Memory B cell (primary cell): Measurements from ENCODE around the gene ZFP69.
"Not testable (repeated sequence)": the region's sequence is repeated elsewhere in the genome, so short reads cannot be mapped to it uniquely, and the experiment has no call there.

Experiments
- ATAC-seq: fragments of 150-1000 bp; cut with Tn5 transposase; 2 replicates; pipeline ENCODE4 v1.10.0; 2021; ENCODE audit warnings: low read depth, mild to moderate bottlenecking, moderate library complexity
- DNase-seq, 2 donors: peaks; one replicate each; pipeline ENCODE4 v3.0.0; 2022; ENCODE audit warnings: low spot score in 2 of 2
- H3K27ac Mint-ChIP-seq: one replicate; pipeline ENCODE4 v1.8.0; 2022; ENCODE audit warnings: mild to moderate bottlenecking, moderate library complexity, mixed read lengths
- H3K27me3 Mint-ChIP-seq: one replicate; pipeline ENCODE4 v1.8.0; 2022; ENCODE audit warnings: mixed read lengths
- H3K36me3 Mint-ChIP-seq: one replicate; pipeline ENCODE4 v1.8.0; 2022; ENCODE audit warnings: mild to moderate bottlenecking, mixed read lengths
- H3K4me1 Mint-ChIP-seq: one replicate; pipeline ENCODE4 v1.8.0; 2022; ENCODE audit warnings: mixed read lengths
- H3K4me3 Mint-ChIP-seq: one replicate; pipeline ENCODE4 v1.8.0; 2022; ENCODE audit warnings: mild to moderate bottlenecking, moderate library complexity, mixed read lengths
- H3K9me3 Mint-ChIP-seq: one replicate; pipeline ENCODE4 v1.8.0; 2022; ENCODE audit warnings: mixed read lengths

ZFP69 gene

GRCh38 chr1:40475268-40475667, 1.8 kb upstream of the ZFP69 start:
- peaks cover 20% of the 10 kb centered on the region for H3K9me3 Mint-ChIP-seq
- H3K36me3 Mint-ChIP-seq = peaks cover 14% of the 10 kb centered on the region
- peaks cover 12% of the 10 kb centered on the region for H3K4me1 Mint-ChIP-seq
- no peaks in the 10 kb centered on the region for H3K27me3 Mint-ChIP-seq
- H3K4me3 Mint-ChIP-seq = no peak overlapping the region
- no peak overlapping the region for H3K27ac Mint-ChIP-seq
- DNase-seq (no peak), ATAC-seq (no peak)

- Mint-ChIP-seq H3K27me3 (no peaks in the 10 kb centered on the region), H3K36me3 (peaks cover 28% of the 10 kb centered on the region), H3K4me1 (peaks cover 12% of the 10 kb centered on the region), H3K9me3 (peaks cover 21% of the 10 kb centered on the region), H3K27ac (peak overlapping the region; percentile 48), H3K4me3 (peak overlapping the region; percentile 82)
- ATAC-seq = peak; percentile 28
- peak in 1 of 2 donors; percentile 3 for DNase-seq
These were observed 576 bp downstream of the ZFP69 start for GRCh38 chr1:40477678-40478053.

- peaks cover 16% of the 10 kb centered on the region for H3K9me3 Mint-ChIP-seq
- H3K4me1 Mint-ChIP-seq = peaks cover 12% of the 10 kb centered on the region
- DNase-seq (no peak), ATAC-seq (no peak)
- H3K27me3 Mint-ChIP-seq = no peaks in the 10 kb centered on the region
- peak overlapping the region; percentile 48 for H3K27ac Mint-ChIP-seq
- peaks cover 30% of the 10 kb centered on the region for H3K36me3 Mint-ChIP-seq
- H3K4me3 Mint-ChIP-seq = peak overlapping the region; percentile 82
These were observed 1.2 kb downstream of the ZFP69 start for GRCh38 chr1:40478276-40478675.

- H3K4me1 Mint-ChIP-seq = peaks cover 12% of the 10 kb centered on the region
- DNase-seq (no peak), ATAC-seq (no peak)
- no peaks in the 10 kb centered on the region for H3K27me3 Mint-ChIP-seq
- H3K36me3 Mint-ChIP-seq = peaks cover 37% of the 10 kb centered on the region
- no peak overlapping the region for H3K4me3 Mint-ChIP-seq
- H3K9me3 Mint-ChIP-seq = peaks cover 16% of the 10 kb centered on the region
- H3K27ac Mint-ChIP-seq = peak overlapping the region; percentile 29
These were observed 2.1 kb downstream of the ZFP69 start for GRCh38 chr1:40479156-40479555.

- ATAC-seq = no peak
- H3K27ac Mint-ChIP-seq = no peak overlapping the region
- H3K9me3 Mint-ChIP-seq = peaks cover 30% of the 10 kb centered on the region
These were observed 18.3 kb downstream of the ZFP69 start for GRCh38 chr1:40495315-40495903.

GRCh38 chr1:40502651-40503050, 25.6 kb downstream of the ZFP69 start:
- not testable (repeated sequence) for H3K27me3 Mint-ChIP-seq

More at GRCh38 chr1:40495315-40495903, 18.3 kb downstream of the ZFP69 start:
- no peaks in the 10 kb centered on the region for H3K27me3 Mint-ChIP-seq
- peaks cover 59% of the 10 kb centered on the region for H3K36me3 Mint-ChIP-seq
- H3K4me3 Mint-ChIP-seq = no peak overlapping the region
- DNase-seq = no peak
- H3K4me1 Mint-ChIP-seq = no peaks in the 10 kb centered on the region

GRCh38 chr1:40507973-40508372, 30.9 kb downstream of the ZFP69 start:
- Mint-ChIP-seq H3K4me3 (peak overlapping the region; percentile 90), H3K4me1 (peaks cover 10% of the 10 kb centered on the region), H3K36me3 (peaks cover 24% of the 10 kb centered on the region), H3K9me3 (peaks cover 15% of the 10 kb centered on the region), H3K27me3 (no peaks in the 10 kb centered on the region), H3K27ac (peak overlapping the region; percentile 40)
- ATAC-seq (no peak), DNase-seq (no peak)

More at GRCh38 chr1:40502651-40503050, 25.6 kb downstream of the ZFP69 start:
- Mint-ChIP-seq H3K9me3 (peaks cover 17% of the 10 kb centered on the region), H3K36me3 (peaks cover 44% of the 10 kb centered on the region)
- not testable (repeated sequence) for DNase-seq, H3K27ac Mint-ChIP-seq, ATAC-seq, H3K4me1 Mint-ChIP-seq, H3K4me3 Mint-ChIP-seq

- H3K4me3 Mint-ChIP-seq = peak within 1 kb of the TSS; percentile 90
- peak; percentile 97 for ATAC-seq
- peaks cover 15% of the 10 kb centered on the region for H3K9me3 Mint-ChIP-seq
- DNase-seq = peak; percentile 64 to 72
- H3K36me3 Mint-ChIP-seq = peaks cover 22% of the 10 kb centered on the region
- H3K27ac Mint-ChIP-seq = peak within 1 kb of the TSS; percentile 40
- peaks cover 10% of the 10 kb centered on the region for H3K4me1 Mint-ChIP-seq
- H3K27me3 Mint-ChIP-seq = no peaks in the 10 kb centered on the region
These were observed 31.6 kb downstream of the ZFP69 start, which contains the start of gene EXO5 for GRCh38 chr1:40508375-40509341. TSS of gene EXO5 (plus strand) at chr1:40508767. CDS start at chr1:40514545, 5,778 bp downstream.

GRCh38 chr1:40519517-40519916, 42.4 kb downstream of the ZFP69 start:
- no peak for ATAC-seq
- H3K4me1 Mint-ChIP-seq = no peaks in the 10 kb centered on the region

GRCh38 chr1:40530735-40531380, 53.8 kb downstream of the ZFP69 start:
- Mint-ChIP-seq H3K4me3 (peak overlapping the region; percentile 97), H3K36me3 (peaks cover 5% of the 10 kb centered on the region), H3K27me3 (peaks cover 2% of the 10 kb centered on the region), H3K9me3 (peaks cover 8% of the 10 kb centered on the region), H3K27ac (peak overlapping the region; percentile 92), H3K4me1 (peaks cover 13% of the 10 kb centered on the region)
- DNase-seq (no peak), ATAC-seq (no peak)

More at GRCh38 chr1:40519517-40519916, 42.4 kb downstream of the ZFP69 start:
- Mint-ChIP-seq H3K27me3 (peaks cover 1% of the 10 kb centered on the region), H3K4me3 (no peak overlapping the region), H3K9me3 (peaks cover 19% of the 10 kb centered on the region), H3K36me3 (peaks cover 25% of the 10 kb centered on the region), H3K27ac (no peak overlapping the region)
- no peak for DNase-seq

GRCh38 chr1:40531381-40532061, 54.4 kb downstream of the ZFP69 start, which contains the start of gene ZNF684:
TSS of gene ZNF684 (plus strand) at chr1:40531637. CDS start at chr1:40533167, 1,530 bp downstream.
- peaks cover 13% of the 10 kb centered on the region for H3K4me1 Mint-ChIP-seq
- no peaks in the 10 kb centered on the region for H3K27me3 Mint-ChIP-seq
- peak within 1 kb of the TSS; percentile 92 for H3K27ac Mint-ChIP-seq
- peak within 1 kb of the TSS; percentile 97 for H3K4me3 Mint-ChIP-seq
- H3K36me3 Mint-ChIP-seq = peaks cover 3% of the 10 kb centered on the region
- peaks cover 6% of the 10 kb centered on the region for H3K9me3 Mint-ChIP-seq
- ATAC-seq = peak; percentile 93
- DNase-seq = peak; percentile 59 to 67

- Mint-ChIP-seq H3K27ac (peak overlapping the region; percentile 92), H3K27me3 (no peaks in the 10 kb centered on the region), H3K4me1 (peaks cover 13% of the 10 kb centered on the region), H3K9me3 (peaks cover 6% of the 10 kb centered on the region), H3K36me3 (peaks cover 3% of the 10 kb centered on the region), H3K4me3 (peak overlapping the region; percentile 97)
- no peak for DNase-seq
- no peak for ATAC-seq
These were observed 54.9 kb downstream of the ZFP69 start for GRCh38 chr1:40532062-40532389.

- H3K27ac Mint-ChIP-seq = no peak overlapping the region
These were observed 55.8 kb downstream of the ZFP69 start for GRCh38 chr1:40532844-40533424.

More at GRCh38 chr1:40532844-40533424, 55.8 kb downstream of the ZFP69 start:
- ATAC-seq (peak; percentile 54), DNase-seq (peak in 1 of 2 donors; percentile 36)
- peak overlapping the region; percentile 43 for H3K4me3 Mint-ChIP-seq
- peaks cover 4% of the 10 kb centered on the region for H3K9me3 Mint-ChIP-seq
- H3K36me3 Mint-ChIP-seq = peaks cover 5% of the 10 kb centered on the region
- peaks cover 13% of the 10 kb centered on the region for H3K4me1 Mint-ChIP-seq
- H3K27me3 Mint-ChIP-seq = no peaks in the 10 kb centered on the region
